GM23338 (cell line): Measurements from ENCODE around the gene ARRDC2. TPM values are rescaled to one million over a fixed set of nuclear protein-coding genes. Genes with fewer than 3 reads are reported as not detected.

Experiments used
- ATAC-seq: fragments of 200-7000 bp; cut with Tn5 transposase; 3 replicates; pipeline ENCODE4 v1.9.1; 2020
- DNase-seq: peaks from one replicate; pipeline ENCODE4 v3.0.0-alpha.2; 2015; ENCODE audit warnings: low spot score
- H2AFZ ChIP-seq: fragments of 200-600 bp; sonication (generic); 2 replicates; pipeline ENCODE4 v1.8.0; 2016; ENCODE audit warnings: antibody characterized with exemption, mild to moderate bottlenecking, moderate library complexity
- H3F3A ChIP-seq: fragments of 200-600 bp; sonication (generic); replicated peaks from 2 replicates; pipeline ENCODE4 v1.8.0; 2017; ENCODE audit warnings: antibody characterized with exemption, mixed run types, low read depth
- H3K27ac ChIP-seq: fragments of 200-600 bp; sonication (generic); 2 replicates; pipeline ENCODE4 v1.6.1; 2016; ENCODE audit warnings: low read depth
- H3K27me3 ChIP-seq: fragments of 200-600 bp; sonication (generic); 2 replicates; pipeline ENCODE4 v1.8.0; 2016; ENCODE audit warnings: mild to moderate bottlenecking, mixed run types, moderate library complexity; ENCODE audit not compliant: insufficient read depth
- H3K36me3 ChIP-seq: fragments of 200-600 bp; sonication (generic); 2 replicates; pipeline ENCODE4 v1.8.0; 2016; ENCODE audit warnings: mild to moderate bottlenecking; ENCODE audit not compliant: insufficient read depth
- H3K4me1 ChIP-seq: fragments of 200-600 bp; sonication (generic); 2 replicates; pipeline ENCODE4 v1.8.0; 2016; ENCODE audit warnings: mild to moderate bottlenecking, moderate library complexity; ENCODE audit not compliant: insufficient read depth
- H3K4me2 ChIP-seq: fragments of 200-600 bp; sonication (generic); 2 replicates; pipeline ENCODE4 v1.7.1; 2017; ENCODE audit warnings: mixed run types
- H3K4me3 ChIP-seq: fragments of 200-600 bp; sonication (generic); 2 replicates; pipeline ENCODE4 v1.6.1; 2016; ENCODE audit warnings: mixed run types
- H3K79me2 ChIP-seq: fragments of 200-600 bp; sonication (generic); replicated peaks from 2 replicates; pipeline ENCODE4 v1.8.0; 2017; ENCODE audit warnings: mild to moderate bottlenecking; ENCODE audit not compliant: insufficient read depth
- H3K9me2 ChIP-seq: fragments of 200-600 bp; sonication (generic); 2 replicates; pipeline ENCODE4 v1.8.0; 2017; ENCODE audit not compliant: insufficient read depth
- H4K20me1 ChIP-seq: fragments of 200-600 bp; sonication (generic); replicated peaks from 2 replicates; pipeline ENCODE4 v1.8.0; 2017; ENCODE audit warnings: mild to moderate bottlenecking; ENCODE audit not compliant: insufficient read depth
- H3K27ac Mint-ChIP-seq: 2 replicates; pipeline ENCODE4 v1.8.0; 2020; ENCODE audit warnings: inconsistent platforms, mild to moderate bottlenecking, moderate library complexity, mixed read lengths
- H3K27me3 Mint-ChIP-seq: 3 replicates; pipeline ENCODE4 v1.8.0; 2022; ENCODE audit warnings: low read depth, mild to moderate bottlenecking, moderate library complexity, mixed read lengths, inconsistent platforms; ENCODE audit not compliant: insufficient read depth, poor library complexity
- H3K36me3 Mint-ChIP-seq: 3 replicates; pipeline ENCODE4 v1.8.0; 2021; ENCODE audit warnings: low read depth, mild to moderate bottlenecking, inconsistent platforms, moderate library complexity, mixed read lengths
- H3K4me1 Mint-ChIP-seq: 3 replicates; pipeline ENCODE4 v1.8.0; 2020; ENCODE audit warnings: mild to moderate bottlenecking, inconsistent platforms, mixed read lengths
- H3K4me3 Mint-ChIP-seq: 3 replicates; pipeline ENCODE4 v1.8.0; 2021; ENCODE audit warnings: moderate library complexity, mild to moderate bottlenecking, inconsistent platforms, mixed read lengths
- H3K9me3 Mint-ChIP-seq: 3 replicates; pipeline ENCODE4 v1.8.0; 2020; ENCODE audit warnings: moderate library complexity, mild to moderate bottlenecking, inconsistent platforms, mixed read lengths
- CREB1 ChIP-seq: fragments of 250-450 bp; sonication (Bioruptor Pico); IDR thresholded peaks from 2 replicates; pipeline ENCODE4 v1.5.0; 2020; ENCODE audit warnings: low read depth, mild to moderate bottlenecking, moderate library complexity
- CTCF ChIP-seq, 2 experiments: fragments of 200-600 bp in 1 of 2; sonication (generic) in 1 of 2; conservative IDR thresholded peaks; 2 replicates each; pipeline versions ENCODE4 v1.5.1 to v1.6.1; 2016 to 2017; ENCODE audit warnings: antibody characterized with exemption in 2 of 2, low read depth in 2 of 2, mild to moderate bottlenecking in 2 of 2, moderate library complexity in 1 of 2
- ETS1 ChIP-seq: IDR thresholded peaks from 2 replicates; pipeline ENCODE4 v1.6.1; 2016; ENCODE audit warnings: antibody characterized with exemption
- EZH2 ChIP-seq: fragments of 200-600 bp; sonication (generic); IDR thresholded peaks from one replicate; pipeline ENCODE4 v1.8.0; 2017; ENCODE audit warnings: antibody characterized with exemption, mild to moderate bottlenecking, low read depth; ENCODE audit not compliant: unreplicated experiment
- EZH2phosphoT487 ChIP-seq: fragments of 200-600 bp; sonication (generic); IDR thresholded peaks from one replicate; pipeline ENCODE4 v1.8.1; 2018; ENCODE audit warnings: antibody characterized with exemption; ENCODE audit not compliant: unreplicated experiment
- NANOG ChIP-seq: IDR thresholded peaks from 2 replicates; pipeline ENCODE4 v1.6.1; 2016; ENCODE audit warnings: antibody characterized with exemption, borderline replicate concordance
- STAT1 ChIP-seq: IDR thresholded peaks from one replicate; pipeline ENCODE4 v1.6.1; 2016; ENCODE audit warnings: antibody characterized with exemption; ENCODE audit not compliant: unreplicated experiment
- ZNF331 ChIP-seq: fragments of 250-450 bp; sonication (Bioruptor Pico); IDR thresholded peaks from 2 replicates; pipeline ENCODE4 v1.5.0; 2020; ENCODE audit warnings: low read depth, mild to moderate bottlenecking, moderate library complexity
- polyA plus RNA-seq: library from polyadenylated mRNA; unstranded; fragments of >200 nt; fragmentation: Nextera tagmentation; extraction: Ambion mirVana; gene quantifications from 2 replicates; pipeline ENCODE4 v1.2.1, GENCODE V29; 2016
- total RNA-seq: library from RNA; depleted of rRNA; stranded (reverse); fragments of >200 nt; shearing (Covaris generic); gene quantifications from 2 replicates; pipeline ENCODE4 v1.2.3, GENCODE V29; 2014
- TF ChIP-seq, protein P1 (sequence below): IDR thresholded peaks from one replicate; pipeline ENCODE4 v1.6.1; 2018; ENCODE audit warnings: antibody characterized with exemption; ENCODE audit not compliant: unreplicated experiment

Gene ARRDC2
- total and polyA plus RNA-seq, 2 experiments from 2014 or later = 2.4 to 7.1 TPM

- TF ChIP-seq ETS1 (no peak), STAT1 (no peak), EZH2phosphoT487 (no peak), CREB1 (no peak), NANOG (no peak), EZH2 (no peak)
- TF ChIP-seq, protein P1, sequence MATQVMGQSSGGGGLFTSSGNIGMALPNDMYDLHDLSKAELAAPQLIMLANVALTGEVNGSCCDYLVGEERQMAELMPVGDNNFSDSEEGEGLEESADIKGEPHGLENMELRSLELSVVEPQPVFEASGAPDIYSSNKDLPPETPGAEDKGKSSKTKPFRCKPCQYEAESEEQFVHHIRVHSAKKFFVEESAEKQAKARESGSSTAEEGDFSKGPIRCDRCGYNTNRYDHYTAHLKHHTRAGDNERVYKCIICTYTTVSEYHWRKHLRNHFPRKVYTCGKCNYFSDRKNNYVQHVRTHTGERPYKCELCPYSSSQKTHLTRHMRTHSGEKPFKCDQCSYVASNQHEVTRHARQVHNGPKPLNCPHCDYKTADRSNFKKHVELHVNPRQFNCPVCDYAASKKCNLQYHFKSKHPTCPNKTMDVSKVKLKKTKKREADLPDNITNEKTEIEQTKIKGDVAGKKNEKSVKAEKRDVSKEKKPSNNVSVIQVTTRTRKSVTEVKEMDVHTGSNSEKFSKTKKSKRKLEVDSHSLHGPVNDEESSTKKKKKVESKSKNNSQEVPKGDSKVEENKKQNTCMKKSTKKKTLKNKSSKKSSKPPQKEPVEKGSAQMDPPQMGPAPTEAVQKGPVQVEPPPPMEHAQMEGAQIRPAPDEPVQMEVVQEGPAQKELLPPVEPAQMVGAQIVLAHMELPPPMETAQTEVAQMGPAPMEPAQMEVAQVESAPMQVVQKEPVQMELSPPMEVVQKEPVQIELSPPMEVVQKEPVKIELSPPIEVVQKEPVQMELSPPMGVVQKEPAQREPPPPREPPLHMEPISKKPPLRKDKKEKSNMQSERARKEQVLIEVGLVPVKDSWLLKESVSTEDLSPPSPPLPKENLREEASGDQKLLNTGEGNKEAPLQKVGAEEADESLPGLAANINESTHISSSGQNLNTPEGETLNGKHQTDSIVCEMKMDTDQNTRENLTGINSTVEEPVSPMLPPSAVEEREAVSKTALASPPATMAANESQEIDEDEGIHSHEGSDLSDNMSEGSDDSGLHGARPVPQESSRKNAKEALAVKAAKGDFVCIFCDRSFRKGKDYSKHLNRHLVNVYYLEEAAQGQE = no peak
Observed at GRCh38 chr19:17977021-17977420, 30.9 kb upstream of the ARRDC2 start (continued).

- no peak overlapping the region for H3K4me2 ChIP-seq
- H3K79me2 ChIP-seq = no peaks in the 10 kb centered on the region
- H3K27ac Mint-ChIP-seq = no peak overlapping the region
- H3K4me1 Mint-ChIP-seq = no peaks in the 10 kb centered on the region
- H3K4me3 ChIP-seq = no peak overlapping the region
- no peaks in the 10 kb centered on the region for H4K20me1 ChIP-seq
- H2AFZ ChIP-seq = no peak overlapping the region
- no peaks in the 10 kb centered on the region for H3K27me3 ChIP-seq
- no peaks in the 10 kb centered on the region for H3K9me2 ChIP-seq
- H3K27ac ChIP-seq = no peak overlapping the region
- H3K4me1 ChIP-seq = no peaks in the 10 kb centered on the region
- H3K27me3 Mint-ChIP-seq = peaks cover 8% of the 10 kb centered on the region
- H3K36me3 ChIP-seq = no peaks in the 10 kb centered on the region
- DNase-seq = no peak
- no peaks in the 10 kb centered on the region for H3F3A ChIP-seq
- TF ChIP-seq STAT1 (no peak), CTCF (conservative IDR thresholded peaks at IDR 0.05; ENCODE audit: low read depth in 2 of 2) (no peak), ZNF331 (no peak), EZH2 (no peak)
- ATAC-seq = no peak
- no peak overlapping the region for H3K4me3 Mint-ChIP-seq
- peaks cover 2% of the 10 kb centered on the region; the same call in 2 of the 3 replicates for H3K36me3 Mint-ChIP-seq
- no peaks in the 10 kb centered on the region for H3K9me3 Mint-ChIP-seq
Observed at GRCh38 chr19:17977488-17977887, 30.5 kb upstream of the ARRDC2 start.
